NCI-H1417 (cell line): ENCODE measurements around the gene DIP2C.
A peak's percentile ranks its signal among the peaks of the same experiment; 100 is the strongest.

Experiments
- DNase-seq, 3 experiments: peaks; one replicate each; lab custom pipeline; 2025; lab: John Stamatoyannopoulos, UW

Gene DIP2C

GRCh38 chr10:239109-239508 is 450.4 kb downstream of the DIP2C start:
- DNase-seq: peak in 2 of 3 experiments; percentile 27 to 55

- no peak for DNase-seq
Observed at GRCh38 chr10:235915-236314, 453.6 kb downstream of the DIP2C start.

- DNase-seq: peak in 1 of 3 experiments; percentile 20
Observed at GRCh38 chr10:234708-235406, 454.6 kb downstream of the DIP2C start.

GRCh38 chr10:232878-233277 is 456.6 kb downstream of the DIP2C start:
- no peak for DNase-seq

DNA sequence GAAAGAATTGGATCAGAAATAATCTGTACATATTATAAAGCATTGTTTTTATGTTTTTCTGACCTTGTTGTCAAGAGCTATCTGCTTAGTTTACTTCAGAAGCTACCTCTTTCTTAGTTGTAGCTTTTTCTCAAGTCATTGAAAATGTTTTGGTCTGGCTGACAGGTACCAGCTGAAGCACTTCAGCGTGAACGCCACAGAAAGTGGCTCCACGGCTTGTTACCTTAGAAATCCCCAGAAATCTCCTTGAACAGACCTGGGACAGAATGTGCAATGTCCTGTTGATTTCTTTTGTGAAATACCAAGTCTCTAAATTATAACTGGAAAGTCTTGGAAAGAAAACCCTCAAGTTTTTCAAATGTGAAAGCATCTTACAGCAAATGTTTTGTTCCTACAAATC is 457.4 kb downstream of the DIP2C start:
- DNase-seq: no peak

DNA sequence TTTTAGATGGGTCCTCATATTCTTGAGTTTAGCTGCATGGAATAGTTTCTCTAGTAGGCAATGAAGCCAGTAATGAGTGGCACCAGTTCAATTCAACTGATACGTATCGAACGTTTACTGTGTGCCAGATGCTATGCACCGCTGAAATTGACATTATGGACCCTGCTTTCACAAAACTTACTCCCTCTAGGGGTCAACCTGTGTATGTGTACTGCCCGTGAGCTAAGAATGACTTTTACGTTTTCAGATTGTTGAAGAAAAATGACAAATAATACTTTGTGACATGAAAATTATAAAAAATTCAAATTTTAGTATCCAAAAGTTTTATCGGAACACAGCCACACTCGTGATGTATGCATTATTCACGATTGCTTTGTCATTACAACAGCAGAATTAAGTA is 458.7 kb downstream of the DIP2C start:
- DNase-seq: peak in 1 of 3 experiments; percentile 1

GRCh38 chr10:228366-228765 is 461.1 kb downstream of the DIP2C start:
- DNase-seq: no peak

- DNase-seq: no peak
Observed at GRCh38 chr10:227014-227413, 462.5 kb downstream of the DIP2C start.

DNA sequence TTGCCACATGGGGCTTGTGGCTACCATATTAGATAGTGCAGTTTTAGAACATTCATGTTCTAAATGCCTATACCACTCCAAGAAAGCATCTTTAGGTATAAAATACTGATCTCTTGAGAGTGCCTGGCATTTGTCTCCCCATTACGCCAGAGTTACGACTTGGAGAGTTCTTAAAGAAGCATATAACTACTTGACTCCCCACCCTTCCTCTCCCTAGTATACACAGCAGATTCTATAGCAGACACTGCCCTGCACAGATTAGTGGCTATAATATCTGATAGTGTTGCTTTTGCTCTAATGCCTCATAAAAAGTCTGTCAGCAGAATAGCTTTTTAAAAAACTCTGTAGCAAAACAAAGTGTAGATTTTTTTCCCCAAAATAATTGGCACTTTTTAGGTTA is 463.4 kb downstream of the DIP2C start:
- DNase-seq: no peak

GRCh38 chr10:224571-224970 is 464.9 kb downstream of the DIP2C start:
- DNase-seq: peak in 2 of 3 experiments; percentile 5 to 65
